Neural cell (in vitro differentiated cells): ENCODE results near the gene CNTNAP5. TPM values are rescaled to one million over a fixed set of nuclear protein-coding genes. Genes with fewer than 3 reads are reported as not detected.

Experiments
- H2AFZ ChIP-seq: fragments of 200-600, 300-800 bp; sonication (generic), shearing (Covaris generic); 2 replicates; pipeline ENCODE4 v1.6.0; 2014; ENCODE audit warnings: low read depth, mild to moderate bottlenecking, antibody characterized with exemption, low read length, moderate library complexity
- H3F3A ChIP-seq: fragments of 200-600 bp; shearing (Covaris generic); 2 replicates; pipeline ENCODE4 v1.6.1; 2016; ENCODE audit warnings: mild to moderate bottlenecking, moderate library complexity, mixed read lengths, antibody characterized with exemption, low read length; ENCODE audit not compliant: insufficient read depth, poor library complexity, severe bottlenecking
- H3K27ac ChIP-seq: fragments of 200-600, 300-800 bp; sonication (generic), shearing (Covaris generic); 2 replicates; pipeline ENCODE4 v1.5.1; 2014; ENCODE audit warnings: mild to moderate bottlenecking, low read length, moderate library complexity
- H3K27me3 ChIP-seq: fragments of 300-800, 200-600 bp; sonication (generic), shearing (Covaris generic); 2 replicates; pipeline ENCODE4 v1.6.0; 2014; ENCODE audit warnings: mild to moderate bottlenecking, low read depth, low read length, moderate library complexity; ENCODE audit not compliant: insufficient read depth
- H3K36me3 ChIP-seq: fragments of 300-800, 200-600 bp; sonication (generic), shearing (Covaris generic); 2 replicates; pipeline ENCODE4 v1.5.1; 2014; ENCODE audit warnings: mild to moderate bottlenecking, antibody characterized with exemption, low read length, moderate library complexity; ENCODE audit not compliant: insufficient read depth
- H3K4me2 ChIP-seq: fragments of 300-800, 200-600 bp; sonication (generic), shearing (Covaris generic); 2 replicates; pipeline ENCODE4 v1.6.0; 2014; ENCODE audit warnings: mild to moderate bottlenecking, low read length
- H3K4me3 ChIP-seq: fragments of 300-800, 200-600 bp; sonication (generic), shearing (Covaris generic); 2 replicates; pipeline ENCODE4 v1.5.1; 2014; ENCODE audit warnings: mild to moderate bottlenecking, low read length, moderate library complexity
- H3K79me2 ChIP-seq: fragments of 200-600 bp; shearing (Covaris generic); replicated peaks from 2 replicates; pipeline ENCODE4 v1.6.0; 2014; ENCODE audit warnings: mild to moderate bottlenecking, low read length, moderate library complexity; ENCODE audit not compliant: insufficient read depth
- H3K9ac ChIP-seq: fragments of 300-800, 200-600 bp; sonication (generic), shearing (Covaris generic); 2 replicates; pipeline ENCODE4 v1.6.1; 2016; ENCODE audit warnings: mild to moderate bottlenecking, low read length, mixed read lengths
- H3K9me2 ChIP-seq: fragments of 200-600 bp; shearing (Covaris generic); 2 replicates; pipeline ENCODE4 v1.6.1; 2016; ENCODE audit warnings: mild to moderate bottlenecking, low read length, mixed read lengths; ENCODE audit not compliant: insufficient read depth
- H3K9me3 ChIP-seq: fragments of 200-600, 300-800 bp; sonication (generic), shearing (Covaris generic); 2 replicates; pipeline ENCODE4 v1.6.1; 2016; ENCODE audit warnings: mild to moderate bottlenecking, mixed run types, low read length, moderate library complexity, mixed read lengths
- H4K20me1 ChIP-seq: fragments of 200-600 bp; shearing (Covaris generic); 2 replicates; pipeline ENCODE4 v1.6.1; 2016; ENCODE audit warnings: mild to moderate bottlenecking, mixed run types; ENCODE audit not compliant: insufficient read depth
- CTCF ChIP-seq: fragments of 450-650 bp; IDR thresholded peaks from 2 replicates; pipeline ENCODE4 v1.5.1; 2014; ENCODE audit warnings: antibody characterized with exemption, mild to moderate bottlenecking, moderate library complexity; ENCODE audit not compliant: poor library complexity, severe bottlenecking
- EP300 ChIP-seq: fragments of 450-650 bp; conservative IDR thresholded peaks from 2 replicates; pipeline ENCODE4 v1.6.1; 2014; ENCODE audit warnings: antibody characterized with exemption, mild to moderate bottlenecking, moderate library complexity; ENCODE audit not compliant: poor library complexity, severe bottlenecking
- EZH2 ChIP-seq: fragments of 200-600, 300-800 bp; shearing (Covaris generic), sonication (generic); IDR thresholded peaks from 2 replicates; pipeline ENCODE4 v1.6.1; 2014; ENCODE audit warnings: antibody characterized with exemption, low read length, borderline replicate concordance, mild to moderate bottlenecking; ENCODE audit not compliant: insufficient read depth, poor library complexity, severe bottlenecking
- MXI1 ChIP-seq: fragments of 450-650 bp; conservative IDR thresholded peaks from 2 replicates; pipeline ENCODE4 v1.6.1; 2014; ENCODE audit warnings: antibody characterized with exemption, mild to moderate bottlenecking; ENCODE audit not compliant: poor library complexity, severe bottlenecking
- POLR2AphosphoS5 ChIP-seq: IDR thresholded peaks from 2 replicates; pipeline ENCODE4 v1.6.1; 2012
- RAD21 ChIP-seq: fragments of 450-650 bp; conservative IDR thresholded peaks from 2 replicates; pipeline ENCODE4 v1.6.1; 2014; ENCODE audit warnings: antibody characterized with exemption, mild to moderate bottlenecking, moderate library complexity
- SMC3 ChIP-seq: fragments of 450-650 bp; conservative IDR thresholded peaks from 2 replicates; pipeline ENCODE4 v1.6.1; 2014; ENCODE audit warnings: antibody characterized with exemption, mild to moderate bottlenecking, moderate library complexity; ENCODE audit not compliant: poor library complexity
- TAF1 ChIP-seq: IDR thresholded peaks from 2 replicates; pipeline ENCODE4 v1.6.1; 2012; ENCODE audit warnings: low read depth
- polyA plus RNA-seq: library from polyadenylated mRNA; depleted of rRNA; stranded (reverse); fragments of >200 nt; gene quantifications from 2 replicates; pipeline ENCODE4 v1.2.3, GENCODE V29; 2014
- TF ChIP-seq, protein P1 (sequence below): IDR thresholded peaks from 2 replicates; pipeline ENCODE4 v1.6.1; 2012; ENCODE audit warnings: borderline replicate concordance

Gene CNTNAP5
- polyA plus RNA-seq, 1 donor from 2014 or later = 19.3 TPM

DNA sequence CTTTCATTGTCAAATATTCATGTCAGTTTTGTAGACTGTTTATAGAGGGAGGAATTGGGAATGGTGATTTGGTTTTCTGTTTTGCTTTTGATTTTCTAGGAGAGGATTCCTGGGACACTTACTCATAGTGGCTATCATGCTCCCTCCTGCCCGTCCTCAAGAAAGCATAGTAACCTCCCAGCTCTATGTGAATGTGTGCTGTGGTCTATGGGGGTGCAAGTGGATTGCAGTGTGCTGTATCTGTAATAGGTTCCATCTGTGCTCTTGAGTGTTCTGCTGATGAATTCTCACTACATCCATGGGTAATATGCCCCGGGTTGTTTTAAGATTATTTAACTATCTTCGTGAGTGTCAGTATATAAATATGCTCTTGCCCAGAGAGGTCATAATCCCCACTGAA lies 811.3 kb downstream of the CNTNAP5 start:
- no peak overlapping the region for H3K4me2 ChIP-seq
- H3K27me3 ChIP-seq = no peaks in the 10 kb centered on the region
- H3K9ac ChIP-seq = no peak overlapping the region
- H3K4me3 ChIP-seq = no peak overlapping the region
- H3K79me2 ChIP-seq = no peaks in the 10 kb centered on the region
- no peaks in the 10 kb centered on the region for H4K20me1 ChIP-seq
- no peak overlapping the region for H2AFZ ChIP-seq
- H3F3A ChIP-seq = no peaks in the 10 kb centered on the region
- no peak overlapping the region for H3K27ac ChIP-seq
- no peaks in the 10 kb centered on the region for H3K9me3 ChIP-seq
- TF ChIP-seq MXI1 (no peak), POLR2AphosphoS5 (no peak), EZH2 (no peak), TAF1 (no peak), EP300 (no peak), RAD21 (no peak), CTCF (no peak), SMC3 (no peak)
- TF ChIP-seq, protein P1, sequence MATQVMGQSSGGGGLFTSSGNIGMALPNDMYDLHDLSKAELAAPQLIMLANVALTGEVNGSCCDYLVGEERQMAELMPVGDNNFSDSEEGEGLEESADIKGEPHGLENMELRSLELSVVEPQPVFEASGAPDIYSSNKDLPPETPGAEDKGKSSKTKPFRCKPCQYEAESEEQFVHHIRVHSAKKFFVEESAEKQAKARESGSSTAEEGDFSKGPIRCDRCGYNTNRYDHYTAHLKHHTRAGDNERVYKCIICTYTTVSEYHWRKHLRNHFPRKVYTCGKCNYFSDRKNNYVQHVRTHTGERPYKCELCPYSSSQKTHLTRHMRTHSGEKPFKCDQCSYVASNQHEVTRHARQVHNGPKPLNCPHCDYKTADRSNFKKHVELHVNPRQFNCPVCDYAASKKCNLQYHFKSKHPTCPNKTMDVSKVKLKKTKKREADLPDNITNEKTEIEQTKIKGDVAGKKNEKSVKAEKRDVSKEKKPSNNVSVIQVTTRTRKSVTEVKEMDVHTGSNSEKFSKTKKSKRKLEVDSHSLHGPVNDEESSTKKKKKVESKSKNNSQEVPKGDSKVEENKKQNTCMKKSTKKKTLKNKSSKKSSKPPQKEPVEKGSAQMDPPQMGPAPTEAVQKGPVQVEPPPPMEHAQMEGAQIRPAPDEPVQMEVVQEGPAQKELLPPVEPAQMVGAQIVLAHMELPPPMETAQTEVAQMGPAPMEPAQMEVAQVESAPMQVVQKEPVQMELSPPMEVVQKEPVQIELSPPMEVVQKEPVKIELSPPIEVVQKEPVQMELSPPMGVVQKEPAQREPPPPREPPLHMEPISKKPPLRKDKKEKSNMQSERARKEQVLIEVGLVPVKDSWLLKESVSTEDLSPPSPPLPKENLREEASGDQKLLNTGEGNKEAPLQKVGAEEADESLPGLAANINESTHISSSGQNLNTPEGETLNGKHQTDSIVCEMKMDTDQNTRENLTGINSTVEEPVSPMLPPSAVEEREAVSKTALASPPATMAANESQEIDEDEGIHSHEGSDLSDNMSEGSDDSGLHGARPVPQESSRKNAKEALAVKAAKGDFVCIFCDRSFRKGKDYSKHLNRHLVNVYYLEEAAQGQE = no peak
- peaks cover 12% of the 10 kb centered on the region for H3K36me3 ChIP-seq
- no peaks in the 10 kb centered on the region for H3K9me2 ChIP-seq

DNA sequence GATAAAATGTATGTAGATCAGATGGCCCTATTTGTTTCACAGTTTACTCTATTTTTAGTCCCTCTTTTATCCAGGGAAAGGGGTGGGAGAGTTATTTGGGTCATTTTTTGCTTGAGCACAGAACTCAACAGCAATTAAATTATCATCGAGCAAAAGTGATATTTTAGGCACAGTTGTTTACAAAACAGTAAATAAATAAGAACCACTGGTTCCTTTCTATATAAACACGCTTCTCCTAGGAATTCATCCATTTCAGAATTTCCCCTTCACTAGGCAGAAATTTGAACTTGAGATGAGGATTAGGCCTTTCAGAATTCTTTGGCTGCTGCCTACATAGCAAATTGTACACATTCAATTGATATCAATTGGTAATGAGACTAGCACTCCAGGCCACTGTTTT lies 812.4 kb downstream of the CNTNAP5 start:
- Histone ChIP-seq H3K27ac (no peak overlapping the region), H3K9me2 (no peaks in the 10 kb centered on the region), H3K4me3 (no peak overlapping the region), H2AFZ (no peak overlapping the region), H3K27me3 (no peaks in the 10 kb centered on the region), H3K36me3 (peaks cover 12% of the 10 kb centered on the region), H3F3A (no peaks in the 10 kb centered on the region), H3K9me3 (no peaks in the 10 kb centered on the region), H3K4me2 (no peak overlapping the region), H4K20me1 (no peaks in the 10 kb centered on the region), H3K79me2 (no peaks in the 10 kb centered on the region), H3K9ac (no peak overlapping the region)
- no peak for TF ChIP-seq RAD21
- TF ChIP-seq EZH2 = no peak
- TF ChIP-seq SMC3 = no peak
- no peak for TF ChIP-seq POLR2AphosphoS5
- TF ChIP-seq, protein P1 = no peak
- no peak for TF ChIP-seq TAF1
- TF ChIP-seq CTCF = no peak
- TF ChIP-seq MXI1 = no peak
- no peak for TF ChIP-seq EP300
